B cell (primary cell): ENCODE measurements around the gene SIGLEC14. TPM values are rescaled to one million over a fixed set of nuclear protein-coding genes. Genes with fewer than 3 reads are reported as not detected.

Source experiments
- ATAC-seq: fragments of 200-7000 bp; cut with Tn5 transposase; one replicate; pipeline ENCODE4 v1.10.0; 2021; ENCODE audit warnings: low read depth, mild to moderate bottlenecking, moderate number of reproducible peaks, moderate library complexity
- CTCF ChIA-PET: fragments of 350-600 bp; sonication (Branson Sonifier 250); formaldehyde crosslinking; loops from one replicate; lab custom pipeline; 2021; ENCODE audit warnings: antibody characterized with exemption, inconsistent platforms; lab: Charles Lee
- POLR2A ChIA-PET: fragments of 350-600 bp; sonication (Branson Sonifier 250); formaldehyde crosslinking; loops from one replicate; lab custom pipeline; 2021; ENCODE audit warnings: antibody characterized with exemption; lab: Charles Lee
- DNase-seq: peaks from one replicate; pipeline ENCODE4 v3.0.0; 2013
- H2AFZ ChIP-seq: 2 replicates; pipeline ENCODE4 v1.6.1; 2012; ENCODE audit warnings: mild to moderate bottlenecking, low read depth, low read length; ENCODE audit not compliant: insufficient read depth, poor library complexity, severe bottlenecking
- H3K27ac ChIP-seq, 2 donors: 1 replicate in 1 of 2; 2 replicates in 1 of 2; pipeline ENCODE4 v1.5.1; 2012 to 2013; ENCODE audit warnings: low read length in 2 of 2, mild to moderate bottlenecking in 2 of 2, moderate library complexity in 1 of 2
- H3K27me3 ChIP-seq, 4 experiments: fragments of 200-600 bp in 1 of 4; sonication (generic) in 1 of 4; replicated peaks in 1 of 4; 1 replicate in 2 of 4; 2 replicates in 2 of 4; pipeline versions ENCODE4 v1.6.1 to v1.7.0; 2013 to 2016; ENCODE audit warnings: low read length in 3 of 4, mild to moderate bottlenecking in 2 of 4, mixed read lengths in 1 of 4, moderate library complexity in 1 of 4; ENCODE audit not compliant: insufficient read depth in 4 of 4, control insufficient read depth in 3 of 4; ENCODE audit errors: control extremely low read depth in 1 of 4
- H3K36me3 ChIP-seq, 2 experiments: replicated peaks in 1 of 2; 1 replicate in 1 of 2; 2 replicates in 1 of 2; pipeline versions ENCODE4 v1.6.1 to v1.7.1; 2013; ENCODE audit warnings: low read length in 1 of 2; ENCODE audit not compliant: insufficient read depth in 2 of 2, control insufficient read depth in 1 of 2; ENCODE audit errors: control extremely low read depth in 1 of 2, extremely low read depth in 1 of 2
- H3K4me1 ChIP-seq, 2 donors: fragments of 200-600 bp in 1 of 2; sonication (generic) in 1 of 2; 1 replicate in 1 of 2; 2 replicates in 1 of 2; pipeline versions ENCODE4 v1.5.1 to v1.6.1; 2013 to 2017; ENCODE audit warnings: low read length in 2 of 2; ENCODE audit not compliant: control insufficient read depth in 2 of 2, insufficient read depth in 2 of 2
- H3K4me2 ChIP-seq: replicated peaks from 2 replicates; pipeline ENCODE3; 2012; ENCODE audit warnings: mild to moderate bottlenecking, low read depth, low read length; ENCODE audit not compliant: poor library complexity, severe bottlenecking
- H3K4me3 ChIP-seq, 5 experiments: fragments of 200-600 bp in 1 of 5; sonication (generic) in 1 of 5; 1 replicate in 3 of 5; 2 replicates in 2 of 5; pipeline versions ENCODE4 v1.5.1 to v1.7.0; 2011 to 2016; ENCODE audit warnings: low read length in 4 of 5, mild to moderate bottlenecking in 4 of 5, low read depth in 2 of 5, control low read depth in 1 of 5, moderate library complexity in 1 of 5; ENCODE audit not compliant: insufficient read depth in 1 of 5; ENCODE audit errors: control extremely low read depth in 1 of 5, extremely low read depth in 1 of 5
- H3K79me2 ChIP-seq: fragments of 200-600 bp; sonication (generic); one replicate; pipeline ENCODE4 v1.6.0; 2016; ENCODE audit warnings: low read length; ENCODE audit not compliant: control insufficient read depth, insufficient read depth
- H3K9ac ChIP-seq: fragments of 200-600 bp; sonication (generic); 2 replicates; pipeline ENCODE4 v1.6.1; 2017; ENCODE audit warnings: mild to moderate bottlenecking, low read length, moderate library complexity
- H3K9me3 ChIP-seq, 3 donors: one replicate each; pipeline versions ENCODE4 v1.6.1 to v1.7.1; 2013; ENCODE audit warnings: low read length in 2 of 3; ENCODE audit not compliant: control insufficient read depth in 2 of 3, insufficient read depth in 1 of 3; ENCODE audit errors: control extremely low read depth in 1 of 3
- H4K20me1 ChIP-seq: 2 replicates; pipeline ENCODE4 v1.6.0; 2012; ENCODE audit warnings: mild to moderate bottlenecking, low read length; ENCODE audit not compliant: insufficient read depth, control insufficient read depth, poor library complexity, severe bottlenecking
- H3K27ac Mint-ChIP-seq: one replicate; pipeline ENCODE4 v1.8.0; 2021; ENCODE audit warnings: mixed read lengths
- H3K27me3 Mint-ChIP-seq: one replicate; pipeline ENCODE4 v1.8.0; 2021; ENCODE audit warnings: mixed read lengths
- H3K4me1 Mint-ChIP-seq: one replicate; pipeline ENCODE4 v1.8.0; 2021; ENCODE audit warnings: mixed read lengths
- H3K4me3 Mint-ChIP-seq: one replicate; pipeline ENCODE4 v1.8.0; 2021; ENCODE audit warnings: mixed read lengths
- H3K9me3 Mint-ChIP-seq: one replicate; pipeline ENCODE4 v1.8.0; 2022; ENCODE audit warnings: mixed read lengths; ENCODE audit not compliant: insufficient read depth
- CTCF ChIP-seq: fragments of 200-600 bp; IDR thresholded peaks from one replicate; pipeline ENCODE4 v1.8.0; 2022; ENCODE audit warnings: antibody characterized with exemption, mild to moderate bottlenecking
- EZH2 ChIP-seq: IDR thresholded peaks from 2 replicates; pipeline ENCODE4 v1.6.1; 2012; ENCODE audit warnings: borderline replicate concordance, low read depth, mild to moderate bottlenecking, moderate library complexity, low read length; ENCODE audit not compliant: insufficient read depth, poor library complexity, severe bottlenecking
- WGBS: methylation state at CpG from one replicate; pipeline ENCODE4 v1.1.5; 2013; ENCODE audit warnings: missing lambda C conversion rate; ENCODE audit not compliant: insufficient coverage; 5-methylcytosine and 5-hydroxymethylcytosine counted together
- intact Hi-C: fragments of 100-400 bp; cut with micrococcal nuclease; formaldehyde crosslinking; loops from one replicate; pipeline ENCODE4 v1.10.0; 2022
- polyA plus RNA-seq: library from polyadenylated mRNA; depleted of rRNA; stranded (reverse); fragments of >200 nt; gene quantifications from 2 replicates; pipeline ENCODE4 v1.2.3, GENCODE V29; 2012
- total RNA-seq, 2 donors: library from RNA; stranded (reverse); fragments of 120-200 nt in 1 of 2; gene quantifications; 1 replicate in 1 of 2; 2 replicates in 1 of 2; pipeline versions ENCODE4 v1.2.3 to v1.2.4, GENCODE V29; 2013 to 2022

SIGLEC14 gene
- total and polyA plus RNA-seq, 2 donors (not counting 1 experiment from before 2014, with no cell fraction given), result 11.2 to 30.0 TPM

GRCh38 chr19:51692468-51692867 is 45.8 kb upstream of the SIGLEC14 start:
- DNase-seq, result no peak
- Histone ChIP-seq H3K36me3 (no peaks in the 10 kb centered on the region), H3K27ac (no peak overlapping the region), H3K27me3 (peaks cover 0 to 46% (median 20%) of the 10 kb centered on the region in 4 experiments), H3K4me1 (peaks cover 15 to 25% of the 10 kb centered on the region in 2 donors), H2AFZ (no peak overlapping the region), H4K20me1 (no peaks in the 10 kb centered on the region), H3K79me2 (no peaks in the 10 kb centered on the region), H3K4me2 (no peak overlapping the region), H3K9ac (no peak overlapping the region), H3K9me3 (peaks cover 0 to 11% (median 0%) of the 10 kb centered on the region in 3 donors), H3K4me3 (no peak overlapping the region)
- ChIA-PET CTCF (no interaction called here), POLR2A (no interaction called here)
- TF ChIP-seq CTCF (no peak), EZH2 (no peak)
- H3K4me1 Mint-ChIP-seq, result peaks cover 20% of the 10 kb centered on the region
- intact Hi-C loops, result no loop called here
- 92% methylated on average over 12 of the region's 18 CpGs for WGBS
- ATAC-seq, result no peak
- H3K9me3 Mint-ChIP-seq, result no peaks in the 10 kb centered on the region
- peaks cover 51% of the 10 kb centered on the region for H3K27me3 Mint-ChIP-seq
- H3K4me3 Mint-ChIP-seq, result no peak overlapping the region
- H3K27ac Mint-ChIP-seq, result no peak overlapping the region

- no peaks in the 10 kb centered on the region for H4K20me1 ChIP-seq
These were observed 45.2 kb upstream of the SIGLEC14 start for GRCh38 chr19:51691584-51692428.

More at GRCh38 chr19:51691584-51692428, 45.2 kb upstream of the SIGLEC14 start:
- Mint-ChIP-seq H3K4me1 (peaks cover 20% of the 10 kb centered on the region), H3K4me3 (peak overlapping the region; percentile 41), H3K27ac (no peak overlapping the region), H3K9me3 (no peaks in the 10 kb centered on the region), H3K27me3 (peaks cover 50% of the 10 kb centered on the region)
- Histone ChIP-seq H3K4me1 (peaks cover 15 to 25% of the 10 kb centered on the region in 2 donors), H3K36me3 (no peaks in the 10 kb centered on the region), H3K27me3 (peaks cover 0 to 50% (median 21%) of the 10 kb centered on the region in 4 experiments), H2AFZ (peak overlapping the region; percentile 69), H3K4me3 (no peak overlapping the region), H3K79me2 (no peaks in the 10 kb centered on the region), H3K9me3 (peaks cover 0 to 11% (median 0%) of the 10 kb centered on the region in 3 donors), H3K4me2 (peak overlapping the region; percentile 91), H3K27ac (no peak overlapping the region), H3K9ac (no peak overlapping the region)
- DNase-seq (no peak), ATAC-seq (no peak)
- ChIA-PET CTCF (no interaction called here), POLR2A (no interaction called here)
- WGBS, result 78% methylated on average over 12 of the region's 12 CpGs
- TF ChIP-seq CTCF, result no peak
- intact Hi-C loops, result no loop called here
